GM20431 (cell line): ENCODE data around the gene ACOT7.

ENCODE experiments used
- in situ Hi-C: fragments of 300-500 bp; cut with MseI, MboI; formaldehyde crosslinking; loops from one replicate; pipeline ENCODE4 v1.15.0; 2020; ENCODE audit warnings: low sequenced_read_pairs; ENCODE audit not compliant: unreplicated experiment

The ACOT7 gene

GRCh38 chr1:6262555-6263420 is 130.8 kb downstream of the ACOT7 start:
- in situ Hi-C loops: loop anchor here (25.0 kb wide), 1 partner anchor 150 kb away; the partner anchor contains the start of genes ESPN and HES2

DNA sequence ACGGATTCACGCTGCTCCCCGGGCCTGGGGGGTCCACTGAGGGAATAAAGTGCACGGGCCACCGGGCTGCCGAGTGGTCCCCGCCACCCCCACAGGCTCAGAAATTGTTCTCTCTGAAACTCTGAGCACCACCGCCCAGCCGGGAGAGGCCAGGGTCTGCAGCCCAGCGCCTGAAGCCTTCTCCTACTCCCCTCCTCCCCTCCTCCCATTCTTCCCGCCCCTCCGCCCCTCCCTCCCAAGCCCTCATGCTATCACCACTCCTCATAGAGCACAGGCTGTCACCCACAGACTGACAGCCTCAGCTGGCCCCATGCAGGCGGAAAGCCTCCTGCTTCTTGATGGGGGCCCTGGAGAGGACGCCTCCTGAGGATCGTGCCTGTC is 132.0 kb downstream of the ACOT7 start:
- in situ Hi-C loops: loop anchor here (25.0 kb wide), 1 partner anchor 151 kb away; the partner anchor contains the start of genes ESPN and HES2

- in situ Hi-C loops: loop anchor here (25.0 kb wide), 1 partner anchor 151 kb away; the partner anchor contains the start of genes ESPN and HES2
Measured at GRCh38 chr1:6260961-6261614, 132.5 kb downstream of the ACOT7 start, which contains the start of gene GPR153. Gene GPR153 (minus strand): TSS chr1:6261098. CDS start chr1:6254905, 6,193 bp downstream.

GRCh38 chr1:6260433-6260934 is 133.1 kb downstream of the ACOT7 start:
- in situ Hi-C loops: loop anchor here (25.0 kb wide), 1 partner anchor 152 kb away; the partner anchor contains the start of genes ESPN and HES2

- in situ Hi-C loops: loop anchor here (25.0 kb wide), 1 partner anchor 153 kb away; the partner anchor contains the start of genes ESPN and HES2
Measured at GRCh38 chr1:6259491-6260362, 133.8 kb downstream of the ACOT7 start.

- in situ Hi-C loops: loop anchor here (25.0 kb wide), 1 partner anchor 154 kb away; the partner anchor contains the start of genes ESPN and HES2
Measured at GRCh38 chr1:6258675-6259074, 134.9 kb downstream of the ACOT7 start.

DNA sequence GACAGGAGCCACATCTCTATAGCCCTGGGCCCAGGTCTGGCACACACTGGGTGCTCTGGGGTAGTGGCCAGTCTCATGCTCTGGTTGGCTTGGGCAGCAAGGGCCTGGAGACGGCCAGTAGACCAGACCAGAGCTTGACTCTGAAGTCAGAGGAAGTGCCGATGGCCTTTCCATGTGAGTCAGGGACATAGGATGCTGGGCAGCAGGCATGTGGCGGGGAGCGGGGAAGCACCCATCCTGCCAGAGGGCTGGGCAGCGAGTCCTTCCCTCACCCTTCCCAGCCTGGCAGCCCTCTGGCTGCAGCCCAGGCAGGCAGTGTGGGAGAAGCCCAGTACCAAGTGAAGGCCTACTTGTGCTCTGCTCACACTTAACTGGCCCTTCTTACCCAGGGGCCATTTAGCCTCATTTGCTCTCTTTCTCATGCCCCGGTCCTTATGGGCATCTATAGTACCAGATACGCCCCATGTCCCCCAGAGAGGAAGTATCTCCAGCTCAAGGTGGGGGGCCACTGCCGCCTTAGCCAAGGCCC is 136.0 kb downstream of the ACOT7 start:
- in situ Hi-C loops: loop anchor here (25.0 kb wide), 1 partner anchor 155 kb away; the partner anchor contains the start of genes ESPN and HES2

DNA sequence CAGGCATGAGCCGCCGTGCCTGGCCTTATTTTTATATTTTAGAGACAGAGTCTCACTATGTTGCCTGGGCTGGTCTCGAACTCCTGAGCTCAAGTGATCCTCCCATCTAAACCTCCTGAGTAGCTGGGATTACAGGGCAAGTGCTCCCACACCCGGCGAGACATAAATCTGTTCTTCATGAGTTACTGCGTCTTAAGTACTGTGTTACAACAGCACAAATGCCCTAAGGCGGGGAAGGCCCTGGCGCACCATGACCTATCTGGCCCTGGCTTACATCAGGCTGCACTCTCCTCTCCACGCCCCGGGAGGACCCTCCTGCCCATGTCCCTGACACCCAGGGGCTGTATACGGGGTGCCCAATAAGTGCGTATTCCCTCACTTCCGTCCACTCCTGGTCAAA is 136.9 kb downstream of the ACOT7 start:
- in situ Hi-C loops: loop anchor here (25.0 kb wide), 1 partner anchor 156 kb away; the partner anchor contains the start of genes ESPN and HES2

GRCh38 chr1:6254691-6255090 is 138.9 kb downstream of the ACOT7 start:
- in situ Hi-C loops: loop anchor here (25.0 kb wide), 1 partner anchor 158 kb away; the partner anchor contains the start of genes ESPN and HES2

GRCh38 chr1:6253380-6253779 is 140.2 kb downstream of the ACOT7 start:
- in situ Hi-C loops: loop anchor here (25.0 kb wide), 1 partner anchor 159 kb away; the partner anchor contains the start of genes ESPN and HES2

- in situ Hi-C loops: loop anchor here (25.0 kb wide), 1 partner anchor 160 kb away; the partner anchor contains the start of genes ESPN and HES2
Measured at GRCh38 chr1:6252374-6252710, 141.2 kb downstream of the ACOT7 start.

DNA sequence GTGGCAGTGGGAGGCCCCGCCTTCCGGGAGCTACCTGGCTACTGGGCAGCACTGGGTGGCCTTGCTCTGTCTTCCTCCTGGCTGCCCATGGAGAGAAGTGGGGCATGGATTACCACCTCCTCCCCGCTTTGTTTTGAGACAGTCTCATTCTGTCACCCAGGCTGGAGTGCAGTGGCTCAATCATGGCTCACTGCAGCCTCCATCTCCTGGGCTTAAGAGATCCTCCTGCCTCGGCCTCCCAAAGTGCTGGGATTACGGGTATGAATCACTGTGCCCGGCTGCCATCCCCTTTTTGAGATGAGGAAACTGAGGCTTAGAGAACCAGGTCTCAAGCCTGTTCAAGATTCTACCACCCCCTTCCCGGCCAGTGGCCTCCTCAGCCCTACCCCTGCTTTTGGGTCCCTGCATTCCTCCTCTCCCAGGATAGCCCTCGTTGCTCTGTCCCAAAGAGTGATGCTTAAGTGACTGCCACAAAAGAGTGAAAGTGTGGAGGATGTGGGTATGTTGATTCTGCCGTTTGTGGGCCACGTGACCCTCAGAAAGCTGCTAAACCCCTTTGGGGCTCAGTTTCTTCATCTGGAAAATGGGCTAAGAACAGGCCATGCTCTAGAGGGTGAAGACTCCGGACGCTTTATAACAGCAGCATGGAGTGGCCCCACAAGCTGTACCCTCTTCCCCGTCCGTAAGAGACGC is 141.7 kb downstream of the ACOT7 start:
- in situ Hi-C loops: loop anchor here (25.0 kb wide), 1 partner anchor 160 kb away; the partner anchor contains the start of genes ESPN and HES2

DNA sequence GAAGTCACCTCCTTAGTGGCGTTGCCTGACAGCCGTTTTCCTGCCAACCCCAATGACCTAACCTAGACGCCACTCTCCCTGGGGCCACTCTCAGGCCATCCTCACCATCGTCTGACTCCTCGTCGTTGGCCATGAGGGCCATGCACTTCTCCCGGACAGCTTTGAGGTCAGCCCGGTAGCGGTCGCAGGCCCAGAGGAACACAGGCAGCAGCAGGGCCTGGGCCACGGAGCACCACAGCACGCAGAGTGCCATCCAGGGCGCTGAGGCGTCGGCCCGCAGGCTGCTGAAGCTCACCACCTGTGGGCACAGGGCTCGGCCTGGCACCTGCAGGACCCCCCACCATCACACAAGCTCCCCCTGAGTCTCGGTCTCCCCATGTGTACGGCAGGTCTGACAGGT is 142.3 kb downstream of the ACOT7 start:
- in situ Hi-C loops: loop anchor here (25.0 kb wide), 1 partner anchor 161 kb away; the partner anchor contains the start of genes ESPN and HES2

- in situ Hi-C loops: loop anchor here (25.0 kb wide), 1 partner anchor 162 kb away; the partner anchor contains the start of genes ESPN and HES2
Measured at GRCh38 chr1:6249739-6250689, 143.6 kb downstream of the ACOT7 start.

DNA sequence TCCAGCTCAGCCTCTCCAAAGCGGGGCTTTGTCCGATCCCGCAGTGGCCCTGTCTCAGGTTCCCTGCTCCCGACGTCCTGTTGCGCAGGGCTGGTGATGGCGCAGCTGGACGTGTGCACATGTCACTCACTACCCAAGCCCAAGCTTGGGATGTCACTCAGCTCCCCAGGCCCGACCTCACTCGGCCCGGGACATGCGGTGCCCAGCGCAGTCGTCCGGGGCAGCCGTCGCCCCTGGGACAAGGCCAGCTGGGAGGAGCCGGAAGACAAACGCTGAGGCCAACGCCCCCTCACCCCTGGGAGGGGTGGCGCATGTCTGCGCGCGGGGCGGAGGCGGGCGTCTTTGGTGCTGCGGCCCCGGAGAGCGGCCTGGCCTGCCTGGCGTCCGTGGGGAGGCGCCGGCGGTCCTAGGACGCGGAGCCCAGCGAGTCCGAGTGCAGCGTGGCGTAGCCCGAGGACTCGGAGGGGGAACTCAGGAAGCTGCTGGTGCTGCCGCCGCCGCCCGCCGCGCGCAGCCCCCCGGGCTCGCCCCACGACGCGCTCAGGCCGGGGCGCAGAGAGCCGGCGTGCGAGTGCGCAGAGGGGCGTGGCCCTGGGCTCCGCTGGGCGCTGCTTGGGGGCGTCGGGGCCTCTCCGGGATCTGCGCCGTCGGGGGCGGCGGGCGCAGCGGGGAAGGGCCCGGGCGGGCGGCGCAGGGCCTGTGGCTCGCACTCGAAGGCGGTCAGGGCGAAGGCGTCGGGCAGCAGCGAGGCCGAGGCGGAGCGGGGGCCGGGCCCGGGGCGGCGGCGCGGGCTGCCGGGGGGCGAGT is 144.4 kb downstream of the ACOT7 start:
- in situ Hi-C loops: no loop called here

DNA sequence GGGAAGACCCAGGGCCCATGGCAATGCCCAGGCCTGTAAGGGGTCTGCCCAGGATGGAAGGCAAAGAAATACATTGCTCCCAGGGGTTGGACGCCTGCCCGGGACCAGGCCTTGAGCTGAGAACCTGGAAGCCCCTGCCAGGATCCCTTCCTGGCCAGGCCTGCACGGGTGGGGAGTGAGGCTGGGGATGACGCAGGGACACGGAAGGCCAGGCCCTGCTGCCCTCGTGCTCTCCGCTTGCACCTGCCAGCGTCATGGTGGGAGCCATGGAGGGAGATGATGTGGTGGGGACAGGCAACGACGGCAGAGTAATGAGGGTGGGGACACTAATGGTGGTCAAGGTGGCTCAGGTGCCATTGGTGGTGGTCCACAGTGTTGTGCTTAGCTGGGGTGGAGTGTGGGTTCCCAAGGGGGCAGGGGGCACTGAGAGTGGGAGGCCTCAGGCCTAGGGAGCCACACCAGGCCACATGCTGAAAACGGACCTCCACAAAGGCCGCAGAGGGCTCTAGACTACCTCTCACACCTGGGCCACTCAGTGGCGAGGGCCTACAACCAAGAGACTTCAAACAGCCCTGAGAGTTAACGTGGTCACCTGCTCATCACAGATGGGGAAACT is 145.3 kb downstream of the ACOT7 start:
- in situ Hi-C loops: no loop called here
